ENCODE data around the gene GRAMD1A.
"Not testable (repeated sequence)": the region's sequence is repeated elsewhere in the genome, so short reads cannot be mapped to it uniquely, and the experiment has no call there.

GRAMD1A gene

DNA sequence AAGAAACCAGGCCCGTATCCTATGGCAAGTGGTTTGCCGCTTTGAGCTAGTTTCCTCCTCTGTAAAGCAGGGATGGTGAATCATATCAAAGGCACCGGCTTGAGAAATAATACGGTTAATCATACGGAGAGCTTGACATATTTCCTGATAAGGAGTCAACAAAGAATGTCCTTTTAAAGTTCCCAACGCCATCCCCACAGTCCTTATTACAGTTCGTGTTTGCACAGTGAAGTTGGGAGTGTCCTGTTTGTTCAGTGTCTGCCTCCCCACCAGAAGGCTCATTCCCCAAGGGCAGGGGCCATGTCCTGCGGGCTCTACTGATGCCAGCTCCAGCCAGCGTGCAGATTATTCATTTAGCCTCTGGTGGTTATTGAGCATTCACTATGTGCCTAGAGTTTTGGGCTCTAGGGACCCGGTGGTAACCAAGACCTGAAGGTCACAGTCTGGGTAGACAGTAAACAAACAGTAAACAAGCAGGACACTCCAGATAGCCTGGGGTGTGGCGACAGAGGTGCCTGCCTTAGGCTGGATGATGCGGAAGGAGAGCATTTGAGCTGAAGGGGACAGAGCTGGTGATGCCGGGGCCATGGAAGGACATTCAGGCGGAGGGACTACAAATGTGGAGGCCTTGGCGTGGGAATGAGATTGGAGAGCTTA is 6.3 kb downstream of the GRAMD1A start:
- H3K9ac ChIP-seq (ENCODE audit: low read length): no peak overlapping the region
- H3K9me3 ChIP-seq (ENCODE audit: low read length): no peaks in the 10 kb centered on the region
- no peaks in the 10 kb centered on the region for H3K27me3 ChIP-seq (ENCODE audit: control insufficient read depth in 1 of 2, insufficient read depth in 2 of 2, low read length in 2 of 2)
- no peak overlapping the region for H3K4me3 ChIP-seq (ENCODE audit: low read depth in 1 of 2, low read length in 2 of 2)
- no peak overlapping the region for H3K27ac ChIP-seq (ENCODE audit: low read depth, low read length)
- peaks cover 24% of the 10 kb centered on the region for H3K36me3 ChIP-seq (ENCODE audit: insufficient read depth, low read length)
- H3K4me1 ChIP-seq (ENCODE audit: insufficient read depth, low read length): peaks cover 19% of the 10 kb centered on the region

DNA sequence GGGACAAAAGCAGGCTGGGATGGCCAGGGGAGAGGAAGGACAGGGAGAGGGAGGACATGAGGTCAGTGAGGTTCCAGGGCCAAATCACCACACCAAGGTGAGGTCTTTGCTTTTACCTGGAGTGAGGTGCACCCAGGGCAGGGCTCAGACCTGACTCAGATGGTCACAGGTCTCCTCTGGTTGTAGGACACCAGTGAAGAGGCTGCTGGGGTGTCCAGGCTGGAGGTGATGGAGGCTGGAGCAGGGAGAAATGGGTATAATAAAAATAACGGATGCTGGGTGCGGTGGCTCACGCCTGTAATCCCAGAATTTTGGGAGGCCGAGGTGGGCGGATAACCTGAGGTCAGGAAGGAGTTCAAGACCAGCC is 6.9 kb downstream of the GRAMD1A start:
- Histone ChIP-seq H3K9me3 (ENCODE audit: low read length) (no peaks in the 10 kb centered on the region), H3K27me3 (ENCODE audit: control insufficient read depth in 1 of 2, insufficient read depth in 2 of 2, low read length in 2 of 2) (no peaks in the 10 kb centered on the region), H3K27ac (ENCODE audit: low read depth, low read length) (no peak overlapping the region), H3K4me1 (ENCODE audit: insufficient read depth, low read length) (peaks cover 14% of the 10 kb centered on the region), H3K9ac (ENCODE audit: low read length) (no peak overlapping the region), H3K36me3 (ENCODE audit: insufficient read depth, low read length) (peaks cover 29% of the 10 kb centered on the region), H3K4me3 (ENCODE audit: low read depth in 1 of 2, low read length in 2 of 2) (no peak overlapping the region)

DNA sequence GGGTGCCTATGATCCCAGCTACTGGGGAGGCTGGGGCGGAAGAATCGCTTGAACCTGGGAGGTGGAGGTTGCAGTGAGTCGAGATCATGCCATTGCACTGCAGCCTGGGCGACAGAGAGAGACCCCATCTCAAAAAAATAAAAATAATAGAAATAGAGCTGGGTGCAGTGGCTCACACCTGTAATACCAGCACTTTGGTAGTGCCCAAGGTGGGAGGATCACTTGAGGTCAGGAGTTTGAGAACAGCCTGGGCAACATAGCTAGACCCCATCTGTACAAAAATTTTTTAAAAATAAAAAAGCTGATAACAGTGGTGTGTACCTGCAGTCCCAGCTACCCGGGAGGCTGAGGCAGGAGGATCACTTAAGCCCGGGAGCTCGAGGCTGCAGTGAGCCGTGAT is 7.3 kb downstream of the GRAMD1A start:
- Histone ChIP-seq H3K36me3 (ENCODE audit: insufficient read depth, low read length) (peaks cover 29% of the 10 kb centered on the region), H3K4me1 (ENCODE audit: insufficient read depth, low read length) (peaks cover 17% of the 10 kb centered on the region)
- H3K4me3 ChIP-seq (ENCODE audit: low read depth in 1 of 2, low read length in 2 of 2); H3K9me3 ChIP-seq (ENCODE audit: low read length); H3K27ac ChIP-seq (ENCODE audit: low read depth, low read length); H3K27me3 ChIP-seq (ENCODE audit: control insufficient read depth in 1 of 2, insufficient read depth in 2 of 2, low read length in 2 of 2); H3K9ac ChIP-seq (ENCODE audit: low read length): not testable (repeated sequence)

DNA sequence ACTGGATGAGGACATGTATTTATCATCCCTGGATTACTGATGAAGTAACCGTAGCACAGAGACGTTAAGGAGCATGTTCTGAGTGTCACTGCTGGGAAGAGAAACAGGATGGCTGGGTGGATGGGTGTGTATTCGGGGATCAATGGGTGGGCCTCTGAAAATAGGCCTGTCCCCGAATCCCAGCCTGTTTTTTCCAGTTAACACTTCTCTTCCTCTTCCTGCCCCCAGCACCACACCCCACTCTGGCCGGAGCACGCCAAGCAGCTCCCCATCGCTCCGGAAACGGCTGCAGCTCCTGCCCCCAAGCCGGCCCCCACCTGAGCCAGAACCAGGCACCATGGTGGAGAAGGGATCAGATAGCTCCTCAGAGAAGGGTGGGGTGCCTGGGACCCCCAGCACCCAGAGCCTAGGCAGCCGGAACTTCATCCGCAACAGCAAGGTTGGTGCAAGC is 8.8 kb downstream of the GRAMD1A start:
- Histone ChIP-seq H3K27ac (ENCODE audit: low read depth, low read length) (no peak overlapping the region), H3K9ac (ENCODE audit: low read length) (no peak overlapping the region), H3K4me1 (ENCODE audit: insufficient read depth, low read length) (peaks cover 11% of the 10 kb centered on the region), H3K4me3 (ENCODE audit: low read depth in 1 of 2, low read length in 2 of 2) (no peak overlapping the region), H3K9me3 (ENCODE audit: low read length) (no peaks in the 10 kb centered on the region), H3K36me3 (ENCODE audit: insufficient read depth, low read length) (peaks cover 31% of the 10 kb centered on the region), H3K27me3 (ENCODE audit: control insufficient read depth in 1 of 2, insufficient read depth in 2 of 2, low read length in 2 of 2) (no peaks in the 10 kb centered on the region)

DNA sequence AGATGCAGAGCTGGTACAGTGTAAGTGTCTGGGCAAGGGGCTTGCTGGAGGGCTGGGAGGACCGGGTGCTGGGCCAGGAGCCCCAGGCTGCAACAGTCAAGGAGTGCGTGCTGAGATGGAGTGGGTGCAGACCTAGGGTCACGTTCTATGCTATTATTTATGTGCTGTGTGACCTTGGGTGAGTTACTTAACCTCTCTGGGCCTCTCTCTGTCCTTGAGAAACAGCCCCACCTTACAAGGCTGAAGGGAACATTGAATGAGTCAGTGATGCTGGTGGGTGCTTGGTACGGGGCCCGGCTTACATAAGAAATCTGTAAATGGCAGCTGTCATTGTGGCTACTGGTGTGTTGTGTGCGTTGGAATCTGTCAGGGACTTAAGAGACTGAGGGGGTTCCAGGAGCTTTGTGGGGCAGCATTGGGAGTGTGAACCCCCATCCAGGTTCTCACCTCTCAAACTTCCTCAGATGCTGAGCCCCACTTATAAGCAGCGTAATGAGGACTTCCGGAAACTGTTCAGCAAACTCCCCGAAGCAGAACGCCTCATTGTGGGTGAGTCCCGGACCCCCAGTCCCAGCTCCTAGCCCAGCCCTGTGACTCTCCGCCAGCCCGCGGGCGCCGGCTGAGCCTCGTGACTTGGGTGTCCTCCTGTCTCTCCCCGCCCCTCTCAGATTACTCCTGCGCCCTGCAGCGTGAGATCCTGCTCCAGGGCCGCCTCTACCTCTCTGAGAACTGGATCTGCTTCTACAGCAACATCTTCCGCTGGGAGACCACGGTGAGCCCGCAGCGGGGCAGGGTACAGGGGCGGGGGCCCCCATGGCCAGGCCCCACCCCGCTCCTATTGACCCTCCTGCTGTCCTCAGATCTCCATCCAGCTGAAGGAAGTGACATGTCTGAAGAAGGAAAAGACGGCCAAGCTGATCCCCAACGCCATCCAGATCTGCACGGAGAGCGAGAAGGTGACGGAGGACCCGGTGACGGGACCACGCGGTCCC is 9.6 kb downstream of the GRAMD1A start:
- Histone ChIP-seq H3K27ac (ENCODE audit: low read depth, low read length) (no peak overlapping the region), H3K4me3 (ENCODE audit: low read depth in 1 of 2, low read length in 2 of 2) (no peak overlapping the region), H3K36me3 (ENCODE audit: insufficient read depth, low read length) (peaks cover 39% of the 10 kb centered on the region), H3K9me3 (ENCODE audit: low read length) (no peaks in the 10 kb centered on the region), H3K4me1 (ENCODE audit: insufficient read depth, low read length) (peaks cover 11% of the 10 kb centered on the region), H3K9ac (ENCODE audit: low read length) (no peak overlapping the region), H3K27me3 (ENCODE audit: control insufficient read depth in 1 of 2, insufficient read depth in 2 of 2, low read length in 2 of 2) (no peaks in the 10 kb centered on the region)

DNA sequence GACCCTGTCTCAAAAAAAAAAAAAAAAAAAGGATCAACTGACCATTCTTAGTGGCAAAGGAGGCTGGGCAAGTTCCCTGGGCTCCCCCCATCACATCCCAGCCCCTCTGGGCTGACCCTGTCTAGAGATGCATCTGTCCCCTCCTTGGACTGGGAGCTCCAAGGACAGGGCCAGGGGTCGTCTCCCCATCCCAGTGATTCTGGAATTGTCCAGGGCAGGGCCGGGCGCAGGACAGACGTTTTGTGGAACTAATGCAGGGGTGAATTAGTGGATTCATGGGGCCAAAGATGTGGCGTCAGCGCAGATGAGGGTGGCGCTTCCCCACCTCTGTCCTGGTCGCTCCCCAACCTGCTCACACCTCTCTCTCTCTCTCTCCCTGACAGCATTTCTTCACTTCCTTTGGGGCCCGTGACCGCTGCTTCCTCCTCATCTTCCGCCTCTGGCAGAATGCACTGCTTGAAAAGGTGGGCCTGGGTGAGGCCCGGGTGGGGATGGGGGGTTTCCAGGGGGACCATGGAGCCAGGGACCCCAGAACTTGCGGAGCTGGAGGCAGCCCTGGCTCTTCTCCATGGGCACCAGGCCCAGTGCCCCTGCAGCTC is 11.1 kb downstream of the GRAMD1A start:
- H3K36me3 ChIP-seq (ENCODE audit: insufficient read depth, low read length): peaks cover 48% of the 10 kb centered on the region
- H3K9me3 ChIP-seq (ENCODE audit: low read length): no peaks in the 10 kb centered on the region
- no peaks in the 10 kb centered on the region for H3K27me3 ChIP-seq (ENCODE audit: control insufficient read depth in 1 of 2, insufficient read depth in 2 of 2, low read length in 2 of 2)
- H3K27ac ChIP-seq (ENCODE audit: low read depth, low read length): no peak overlapping the region
- H3K4me1 ChIP-seq (ENCODE audit: insufficient read depth, low read length): peaks cover 11% of the 10 kb centered on the region
- no peak overlapping the region for H3K9ac ChIP-seq (ENCODE audit: low read length)
- H3K4me3 ChIP-seq (ENCODE audit: low read depth in 1 of 2, low read length in 2 of 2): no peak overlapping the region

DNA sequence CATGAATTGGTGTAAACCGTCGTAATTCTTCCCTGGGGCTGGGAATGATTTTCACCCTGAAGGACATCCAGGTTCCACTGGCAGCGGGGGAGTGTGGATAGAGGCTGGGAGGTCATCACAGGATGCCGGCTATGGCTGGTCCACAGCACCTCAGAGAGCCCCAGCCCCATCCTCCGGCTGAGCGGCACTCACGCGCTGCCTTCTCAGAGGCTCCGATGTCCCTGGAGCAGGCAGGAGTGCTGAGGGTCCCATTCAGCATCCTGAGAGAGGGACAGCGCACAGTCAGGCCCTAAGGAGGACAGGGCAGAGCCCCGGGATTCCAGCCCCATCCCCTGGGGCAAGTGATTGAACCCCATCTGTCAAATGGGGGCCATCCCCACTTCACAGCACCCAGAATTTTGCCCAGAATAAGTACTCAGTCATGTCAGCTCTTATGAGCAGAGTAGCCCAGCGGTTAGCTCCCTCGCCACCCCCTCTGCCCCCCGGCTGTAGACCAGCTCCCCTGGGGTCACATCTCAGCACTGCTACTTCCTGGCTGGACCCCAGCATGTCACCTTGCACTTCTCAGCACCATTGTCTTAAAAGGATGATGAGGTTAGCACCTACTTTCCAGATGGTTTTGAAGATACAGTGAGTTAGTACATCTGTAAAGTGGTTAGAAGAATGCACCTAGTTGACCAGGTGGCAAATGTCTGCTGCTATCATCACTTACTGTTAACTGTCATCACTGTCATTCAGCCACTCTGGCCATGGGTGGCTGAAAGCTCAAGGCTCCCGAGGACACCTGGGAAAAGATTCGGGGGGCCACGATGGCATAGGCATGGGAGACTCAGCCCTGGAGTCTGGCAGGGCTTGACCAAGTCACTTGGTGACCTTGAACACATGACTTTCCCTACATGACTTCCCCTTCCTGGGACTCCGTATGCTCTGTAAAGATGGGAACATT is 11.9 kb downstream of the GRAMD1A start:
- peaks cover 49% of the 10 kb centered on the region for H3K36me3 ChIP-seq (ENCODE audit: insufficient read depth, low read length)
- no peak overlapping the region for H3K9ac ChIP-seq (ENCODE audit: low read length)

DNA sequence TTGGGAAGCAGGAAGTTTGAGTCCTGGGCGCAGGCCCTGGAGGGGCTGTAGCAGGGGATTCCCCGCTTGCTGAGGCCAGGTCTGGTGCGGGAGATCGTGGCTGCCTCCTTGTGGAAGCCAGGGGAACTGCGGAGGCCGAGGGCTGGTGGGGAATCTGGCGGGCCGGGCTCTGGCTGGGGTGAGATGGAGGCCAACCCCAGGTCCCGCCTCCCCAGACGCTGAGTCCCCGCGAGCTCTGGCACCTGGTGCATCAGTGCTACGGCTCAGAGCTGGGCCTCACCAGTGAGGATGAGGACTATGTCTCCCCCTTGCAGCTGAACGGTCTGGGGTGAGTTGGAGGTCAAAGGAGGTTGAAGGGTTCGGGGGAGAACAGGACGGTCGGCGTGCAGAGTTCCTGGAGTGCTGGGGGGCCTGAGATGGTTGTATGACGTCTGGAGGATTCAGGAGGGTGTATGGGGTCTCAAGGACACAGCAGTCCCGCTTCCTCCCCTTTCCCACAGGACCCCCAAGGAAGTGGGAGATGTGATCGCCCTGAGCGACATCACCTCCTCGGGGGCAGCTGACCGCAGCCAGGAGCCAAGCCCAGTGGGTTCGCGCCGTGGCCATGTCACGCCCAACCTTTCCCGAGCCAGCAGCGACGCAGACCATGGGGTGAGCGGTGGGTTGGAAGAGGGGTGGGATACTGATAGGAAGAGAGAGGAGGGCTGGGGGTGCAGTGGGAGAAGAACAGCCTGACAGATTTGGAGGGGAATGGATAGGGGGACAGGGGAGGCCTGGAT is 13.1 kb downstream of the GRAMD1A start:
- Histone ChIP-seq H3K9ac (ENCODE audit: low read length) (no peak overlapping the region), H3K27me3 (ENCODE audit: control insufficient read depth in 1 of 2, insufficient read depth in 2 of 2, low read length in 2 of 2) (no peaks in the 10 kb centered on the region), H3K27ac (ENCODE audit: low read depth, low read length) (no peak overlapping the region), H3K4me3 (ENCODE audit: low read depth in 1 of 2, low read length in 2 of 2) (no peak overlapping the region), H3K4me1 (ENCODE audit: insufficient read depth, low read length) (peaks cover 11% of the 10 kb centered on the region), H3K36me3 (ENCODE audit: insufficient read depth, low read length) (peaks cover 59% of the 10 kb centered on the region), H3K9me3 (ENCODE audit: low read length) (no peaks in the 10 kb centered on the region)

More for the DNA sequence above, 11.9 kb downstream of the GRAMD1A start:
- no peak overlapping the region for H3K4me3 ChIP-seq (ENCODE audit: low read depth in 1 of 2, low read length in 2 of 2)
- H3K9me3 ChIP-seq (ENCODE audit: low read length): no peaks in the 10 kb centered on the region
- no peak overlapping the region for H3K27ac ChIP-seq (ENCODE audit: low read depth, low read length)
- peaks cover 11% of the 10 kb centered on the region for H3K4me1 ChIP-seq (ENCODE audit: insufficient read depth, low read length)
- no peaks in the 10 kb centered on the region for H3K27me3 ChIP-seq (ENCODE audit: control insufficient read depth in 1 of 2, insufficient read depth in 2 of 2, low read length in 2 of 2)

DNA sequence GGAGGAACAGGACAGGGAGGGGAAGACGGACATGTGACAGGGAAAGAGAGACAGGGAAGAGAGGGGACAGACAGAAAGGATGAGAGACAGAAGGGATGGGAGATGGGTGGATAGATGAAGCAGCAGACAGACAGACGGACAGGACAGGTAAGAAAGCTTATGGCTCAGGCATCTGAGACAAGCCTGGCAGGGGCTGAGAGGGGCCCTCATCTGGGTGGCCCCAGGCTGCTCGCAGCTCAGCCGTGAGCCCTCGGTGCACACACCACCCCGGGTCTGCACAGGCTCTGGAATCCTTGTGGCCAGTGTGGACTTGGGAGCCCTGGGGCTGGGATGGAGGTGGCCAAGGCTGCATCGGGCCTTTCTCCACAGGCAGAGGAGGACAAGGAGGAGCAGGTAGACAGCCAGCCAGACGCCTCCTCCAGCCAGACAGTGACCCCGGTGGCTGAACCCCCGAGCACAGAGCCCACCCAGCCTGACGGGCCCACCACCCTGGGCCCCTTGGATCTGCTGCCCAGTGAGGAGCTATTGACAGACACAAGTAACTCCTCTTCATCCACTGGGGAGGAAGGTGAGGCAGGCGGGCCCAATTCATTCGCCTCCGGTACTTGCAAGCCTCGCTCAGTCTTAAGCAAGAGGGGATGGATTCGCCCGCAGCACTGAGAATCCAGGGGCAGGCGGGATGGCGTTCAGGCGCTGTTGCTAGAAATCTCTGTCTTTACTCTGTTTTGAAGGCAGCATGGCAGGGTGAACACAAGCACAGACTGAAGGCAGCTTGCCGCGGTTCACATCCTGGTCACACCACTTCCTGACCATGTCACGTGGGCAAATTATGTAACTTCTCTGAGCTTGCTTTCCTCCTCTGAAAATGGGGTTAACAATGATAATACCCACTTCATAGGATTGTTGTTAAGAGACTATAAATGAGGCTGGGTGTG is 14.0 kb downstream of the GRAMD1A start:
- Histone ChIP-seq H3K9me3 (ENCODE audit: low read length) (no peaks in the 10 kb centered on the region), H3K27me3 (ENCODE audit: control insufficient read depth in 1 of 2, insufficient read depth in 2 of 2, low read length in 2 of 2) (no peaks in the 10 kb centered on the region), H3K4me1 (ENCODE audit: insufficient read depth, low read length) (peaks cover 11% of the 10 kb centered on the region), H3K4me3 (ENCODE audit: low read depth in 1 of 2, low read length in 2 of 2) (no peak overlapping the region), H3K27ac (ENCODE audit: low read depth, low read length) (no peak overlapping the region), H3K36me3 (ENCODE audit: insufficient read depth, low read length) (peaks cover 68% of the 10 kb centered on the region), H3K9ac (ENCODE audit: low read length) (no peak overlapping the region)
